T-cell (primary cell): Measurements from ENCODE around the gene PPP1CC. TPM values are rescaled to one million over a fixed set of nuclear protein-coding genes. Genes with fewer than 3 reads are reported as not detected.
A peak's percentile ranks its signal among the peaks of the same experiment; 100 is the strongest.

Source experiments
- ATAC-seq, 4 experiments: fragments of 200-7000 bp in 3 of 4; fragments of 150-1000 bp in 1 of 4; cut with Tn5 transposase; replicated peaks in 1 of 4; 1 replicate in 3 of 4; 2 replicates in 1 of 4; pipeline ENCODE4 v1.10.0; 2021; ENCODE audit warnings: moderate library complexity in 3 of 4, mild to moderate bottlenecking in 2 of 4, moderate number of reproducible peaks in 1 of 4
- CTCF ChIA-PET, 2 donors: fragments of 300-600 bp; sonication (Branson Sonifier 250); formaldehyde crosslinking; loops; one replicate each; lab custom pipeline; 2022; ENCODE audit warnings: antibody characterized with exemption in 2 of 2; lab: Charles Lee
- POLR2A ChIA-PET, 2 donors: fragments of 300-600 bp; sonication (Branson Sonifier 250); formaldehyde crosslinking; loops; one replicate each; lab custom pipeline; 2022; ENCODE audit warnings: antibody characterized with exemption in 2 of 2; lab: Charles Lee
- DNase-seq, 35 experiments: peaks; one replicate each; pipeline versions ENCODE4 v3.0.0 to v3.0.0-alpha.2; 2013 to 2023
- H3K27ac ChIP-seq: one replicate; pipeline ENCODE4 v1.5.1; 2013; ENCODE audit warnings: low read length
- H3K27me3 ChIP-seq, 2 experiments: replicated peaks in 1 of 2; 1 replicate in 1 of 2; 2 replicates in 1 of 2; pipeline versions ENCODE4 v1.6.1 to v1.7.0; 2013; ENCODE audit warnings: low read length in 1 of 2, mixed read lengths in 1 of 2; ENCODE audit not compliant: control insufficient read depth in 2 of 2, insufficient read depth in 2 of 2; ENCODE audit errors: extremely low read depth in 1 of 2
- H3K36me3 ChIP-seq, 2 donors: 1 replicate in 1 of 2; 2 replicates in 1 of 2; pipeline versions ENCODE4 v1.6.1 to v1.7.0; 2013; ENCODE audit warnings: low read length in 1 of 2; ENCODE audit not compliant: control insufficient read depth in 2 of 2, insufficient read depth in 1 of 2; ENCODE audit errors: extremely low read depth in 1 of 2
- H3K4me1 ChIP-seq, 2 experiments: 1 replicate in 1 of 2; 2 replicates in 1 of 2; pipeline versions ENCODE4 v1.6.1 to v1.7.0; 2013; ENCODE audit warnings: low read length in 2 of 2, mixed read lengths in 1 of 2; ENCODE audit not compliant: insufficient read depth in 2 of 2, control insufficient read depth in 1 of 2; ENCODE audit errors: extremely low read depth in 1 of 2
- H3K4me3 ChIP-seq, 2 donors: 1 replicate in 1 of 2; 2 replicates in 1 of 2; pipeline versions ENCODE4 v1.5.1 to v1.7.0; 2013; ENCODE audit warnings: mild to moderate bottlenecking in 2 of 2, low read length in 1 of 2, moderate library complexity in 1 of 2; ENCODE audit not compliant: control insufficient read depth in 1 of 2; ENCODE audit errors: extremely low read depth in 1 of 2
- H3K9me3 ChIP-seq: 2 replicates; pipeline ENCODE4 v1.7.0; 2013
- H3K27ac Mint-ChIP-seq, 2 donors: one replicate each; pipeline ENCODE4 v1.8.0; 2020 to 2021; ENCODE audit warnings: mild to moderate bottlenecking in 2 of 2, mixed read lengths in 2 of 2
- H3K27me3 Mint-ChIP-seq, 2 donors: one replicate each; pipeline ENCODE4 v1.8.0; 2021 to 2022; ENCODE audit warnings: mixed read lengths in 2 of 2
- H3K36me3 Mint-ChIP-seq: one replicate; pipeline ENCODE4 v1.8.0; 2021; ENCODE audit warnings: mixed read lengths
- H3K4me1 Mint-ChIP-seq, 3 donors: one replicate each; pipeline ENCODE4 v1.8.0; 2020 to 2022; ENCODE audit warnings: mixed read lengths in 3 of 3, mild to moderate bottlenecking in 1 of 3
- H3K4me3 Mint-ChIP-seq, 3 donors: one replicate each; pipeline ENCODE4 v1.8.0; 2020 to 2022; ENCODE audit warnings: mild to moderate bottlenecking in 3 of 3, mixed read lengths in 3 of 3, moderate library complexity in 3 of 3
- H3K9me3 Mint-ChIP-seq, 3 donors: one replicate each; pipeline ENCODE4 v1.8.0; 2020 to 2022; ENCODE audit warnings: mixed read lengths in 3 of 3
- WGBS: methylation state at CpG from one replicate; pipeline ENCODE4 v1.1.5; 2013; ENCODE audit warnings: missing lambda C conversion rate; ENCODE audit not compliant: insufficient coverage; 5-methylcytosine and 5-hydroxymethylcytosine counted together
- total RNA-seq, 35 experiments: library from RNA in 6 of 35; stranded (reverse) in 6 of 35; fragments of 120-200 nt in 1 of 35; gene quantifications; one replicate each; pipeline versions ENCODE4 v1.2.1 to v1.2.4 and lab custom pipeline; 2013 to 2026

Gene PPP1CC
- total RNA-seq, 5 donors from 2014 or later (not counting 1 experiment from before 2014, with no cell fraction given) = 113 to 154 (median 134) TPM

DNA sequence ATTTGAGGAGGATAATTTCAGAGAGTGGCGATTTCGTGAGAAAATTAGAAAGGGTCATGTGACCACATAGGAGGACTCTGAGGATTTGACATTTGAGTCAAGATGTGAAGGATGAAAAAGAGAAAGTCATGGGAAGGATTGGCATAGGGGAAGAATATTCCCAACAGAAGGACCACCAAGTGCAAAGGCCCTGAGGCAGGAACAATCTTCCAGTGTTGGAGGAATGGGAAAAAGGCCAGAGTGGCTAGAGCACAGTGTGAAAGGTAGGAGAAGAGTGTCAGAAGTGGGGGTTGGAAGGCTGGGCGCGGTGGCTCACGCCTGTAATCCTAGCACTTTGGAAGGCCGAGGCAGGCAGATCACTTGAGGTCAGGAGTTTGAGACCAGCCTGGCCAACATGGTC, 3.9 kb upstream of the PPP1CC start:
- POLR2A ChIA-PET = no interaction called here
- peaks cover 10 to 18% (median 12%) of the 10 kb centered on the region in 3 donors for H3K4me1 Mint-ChIP-seq
- no peak overlapping the region for H3K27ac Mint-ChIP-seq
- no peaks in the 10 kb centered on the region for H3K36me3 ChIP-seq
- H3K27ac ChIP-seq = no peak overlapping the region
- no peaks in the 10 kb centered on the region for H3K27me3 Mint-ChIP-seq
- DNase-seq (no peak), ATAC-seq (no peak)
- no peak overlapping the region for H3K4me3 Mint-ChIP-seq
- CTCF ChIA-PET = no interaction called here
- H3K9me3 Mint-ChIP-seq = no peaks in the 10 kb centered on the region
- H3K4me3 ChIP-seq = no peak overlapping the region
- peaks cover 2 to 6% of the 10 kb centered on the region in 2 experiments for H3K4me1 ChIP-seq
- no peaks in the 10 kb centered on the region for H3K27me3 ChIP-seq
- no peaks in the 10 kb centered on the region for H3K9me3 ChIP-seq
- no peaks in the 10 kb centered on the region for H3K36me3 Mint-ChIP-seq
- 95% methylated on average over 6 of the region's 6 CpGs for WGBS

- Histone ChIP-seq H3K9me3 (no peaks in the 10 kb centered on the region), H3K4me1 (peaks cover 6 to 9% of the 10 kb centered on the region in 2 experiments), H3K36me3 (no peaks in the 10 kb centered on the region), H3K27ac (no peak overlapping the region), H3K27me3 (no peaks in the 10 kb centered on the region), H3K4me3 (no peak overlapping the region)
- no peak for DNase-seq
- Mint-ChIP-seq H3K36me3 (no peaks in the 10 kb centered on the region), H3K27me3 (no peaks in the 10 kb centered on the region), H3K9me3 (no peaks in the 10 kb centered on the region), H3K4me3 (no peak overlapping the region), H3K27ac (peak overlapping the region in 1 of 2 donors; percentile 31), H3K4me1 (peaks cover 15 to 27% (median 15%) of the 10 kb centered on the region in 3 donors)
- CTCF ChIA-PET = interaction anchor here in 1 of 2 donors (0.6 kb wide), 1 partner anchor 30 kb away, joined by 4 read pairs; no protein-coding TSS in a partner anchor
- 96% methylated on average over 13 of the region's 16 CpGs for WGBS
- no peak for ATAC-seq
- POLR2A ChIA-PET = no interaction called here
Observed at GRCh38 chr12:110745542-110746284, 3.0 kb upstream of the PPP1CC start.

- Mint-ChIP-seq H3K27ac (peak overlapping the region; percentile 31 to 46), H3K27me3 (no peaks in the 10 kb centered on the region), H3K4me3 (no peak overlapping the region), H3K4me1 (peaks cover 23 to 36% (median 24%) of the 10 kb centered on the region in 3 donors), H3K9me3 (no peaks in the 10 kb centered on the region), H3K36me3 (no peaks in the 10 kb centered on the region)
- WGBS = 95% methylated on average over 5 of the region's 5 CpGs
- DNase-seq = no peak
- no peak for ATAC-seq
- Histone ChIP-seq H3K9me3 (no peaks in the 10 kb centered on the region), H3K4me3 (no peak overlapping the region), H3K36me3 (no peaks in the 10 kb centered on the region), H3K4me1 (peaks cover 10 to 19% of the 10 kb centered on the region in 2 experiments), H3K27me3 (no peaks in the 10 kb centered on the region), H3K27ac (no peak overlapping the region)
- POLR2A ChIA-PET = no interaction called here
- CTCF ChIA-PET = interaction anchor here in 1 of 2 donors (0.6 kb wide), 1 partner anchor 201 kb away, joined by 3 read pairs; no protein-coding TSS in a partner anchor
Observed at GRCh38 chr12:110744601-110745264, 2.0 kb upstream of the PPP1CC start.

- Mint-ChIP-seq H3K36me3 (no peaks in the 10 kb centered on the region), H3K9me3 (no peaks in the 10 kb centered on the region), H3K4me3 (peak overlapping the region; percentile 42 to 99 (median 94)), H3K4me1 (peaks cover 29 to 42% (median 29%) of the 10 kb centered on the region in 3 donors), H3K27ac (peak overlapping the region; percentile 43 to 91), H3K27me3 (no peaks in the 10 kb centered on the region)
- peaks cover 14 to 23% of the 10 kb centered on the region in 2 experiments for H3K4me1 ChIP-seq
- no peak overlapping the region for H3K4me3 ChIP-seq
- no peak overlapping the region for H3K27ac ChIP-seq
- H3K27me3 ChIP-seq = no peaks in the 10 kb centered on the region
- H3K36me3 ChIP-seq = no peaks in the 10 kb centered on the region
- ChIA-PET POLR2A (no interaction called here), CTCF (no interaction called here)
- WGBS = 100% methylated on average over 1 of the region's 4 CpGs
- no peaks in the 10 kb centered on the region for H3K9me3 ChIP-seq
- ATAC-seq = no peak
- peak in 1 of 35 experiments; percentile 2 for DNase-seq
Observed at GRCh38 chr12:110744151-110744571, 1.5 kb upstream of the PPP1CC start.

DNA sequence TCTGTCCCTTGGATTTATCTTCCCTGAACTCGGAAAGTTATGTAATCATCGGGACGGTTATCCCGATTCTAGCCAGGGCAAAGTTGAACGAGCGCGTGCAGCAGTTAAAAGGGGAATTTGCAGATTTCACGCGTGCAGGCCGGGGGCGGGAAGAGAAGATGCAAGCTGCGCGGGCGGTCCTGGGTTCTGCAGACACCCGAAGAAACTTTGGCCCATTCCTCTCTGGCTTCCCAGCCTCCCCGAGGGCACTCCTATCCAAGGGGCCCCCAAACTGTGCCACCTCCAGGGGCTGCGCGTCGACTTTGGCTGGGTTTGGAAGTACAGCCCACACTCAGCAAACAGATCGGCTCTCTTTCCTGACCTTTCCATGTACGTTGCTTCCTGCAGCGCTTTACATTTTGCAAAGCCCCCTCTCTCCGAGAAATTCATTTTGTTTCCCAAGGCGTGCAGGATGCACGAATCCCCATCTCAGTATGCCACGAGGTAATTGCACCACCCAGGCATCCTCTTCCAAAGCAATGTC, 941 bp upstream of the PPP1CC start:
- peak overlapping the region; percentile 90 to 91 for H3K27ac Mint-ChIP-seq
- Histone ChIP-seq H3K4me1 (peaks cover 19 to 25% of the 10 kb centered on the region in 2 experiments), H3K36me3 (no peaks in the 10 kb centered on the region), H3K9me3 (no peaks in the 10 kb centered on the region), H3K27ac (no peak overlapping the region), H3K4me3 (peak overlapping the region in 1 of 2 donors; percentile 49), H3K27me3 (no peaks in the 10 kb centered on the region)
- H3K4me1 Mint-ChIP-seq = peaks cover 33 to 47% (median 33%) of the 10 kb centered on the region in 3 donors
- no peaks in the 10 kb centered on the region for H3K36me3 Mint-ChIP-seq
- CTCF ChIA-PET = interaction anchor here in 1 of 2 donors (1.2 kb wide), 1 partner anchor 294 kb away, joined by 3 read pairs; the partner anchor contains the start of gene ARPC3
- peak overlapping the region; percentile 42 to 99 (median 94) for H3K4me3 Mint-ChIP-seq
- WGBS = 75% methylated on average over 18 of the region's 26 CpGs
- peak in 2 of 35 experiments; percentile 1 to 26 for DNase-seq
- H3K9me3 Mint-ChIP-seq = no peaks in the 10 kb centered on the region
- POLR2A ChIA-PET = no interaction called here
- H3K27me3 Mint-ChIP-seq = no peaks in the 10 kb centered on the region
- ATAC-seq = no peak
